HL-60 (cell line): ENCODE results near the gene TRPV4.

ENCODE experiments used
- DNase-seq, 2 experiments: peaks; one replicate each; pipeline ENCODE4 v3.0.0-alpha.2; 2010 to 2020; ENCODE audit warnings: low read depth in 1 of 2, low spot score in 1 of 2
- H3K27ac ChIP-seq: fragments of 250-450 bp; sonication (Bioruptor Pico); replicated peaks from 2 replicates; pipeline ENCODE4 v1.5.1; 2020; ENCODE audit warnings: mild to moderate bottlenecking, moderate library complexity
- H3K27me3 ChIP-seq: fragments of 250-450 bp; sonication (Bioruptor Pico); 2 replicates; pipeline ENCODE4 v1.5.1; 2021; ENCODE audit warnings: mild to moderate bottlenecking, moderate library complexity; ENCODE audit not compliant: insufficient read depth, poor library complexity, severe bottlenecking
- H3K4me3 ChIP-seq: replicated peaks from 2 replicates; pipeline ENCODE4 v1.5.1; 2011; ENCODE audit warnings: mild to moderate bottlenecking, control low read depth, low read length; ENCODE audit not compliant: insufficient read depth
- GABPA ChIP-seq: IDR thresholded peaks from 2 replicates; pipeline ENCODE4 v1.6.1; 2012; ENCODE audit warnings: low read depth
- POLR2AphosphoS5 ChIP-seq: IDR thresholded peaks from 2 replicates; pipeline ENCODE4 v1.6.1; 2012; ENCODE audit warnings: low read depth
- REST ChIP-seq: IDR thresholded peaks from 2 replicates; pipeline ENCODE4 v1.6.1; 2012; ENCODE audit warnings: low read depth; ENCODE audit not compliant: insufficient replicate concordance
- SPI1 ChIP-seq: IDR thresholded peaks from 2 replicates; pipeline ENCODE4 v1.6.1; 2012; ENCODE audit warnings: low read depth, mild to moderate bottlenecking, borderline replicate concordance
- TF ChIP-seq, protein P1 (sequence below): IDR thresholded peaks from one replicate; pipeline ENCODE4 v1.5.1; 2011; ENCODE audit warnings: low read length, control low read depth, inconsistent platforms; ENCODE audit not compliant: insufficient read depth

Gene TRPV4

DNA sequence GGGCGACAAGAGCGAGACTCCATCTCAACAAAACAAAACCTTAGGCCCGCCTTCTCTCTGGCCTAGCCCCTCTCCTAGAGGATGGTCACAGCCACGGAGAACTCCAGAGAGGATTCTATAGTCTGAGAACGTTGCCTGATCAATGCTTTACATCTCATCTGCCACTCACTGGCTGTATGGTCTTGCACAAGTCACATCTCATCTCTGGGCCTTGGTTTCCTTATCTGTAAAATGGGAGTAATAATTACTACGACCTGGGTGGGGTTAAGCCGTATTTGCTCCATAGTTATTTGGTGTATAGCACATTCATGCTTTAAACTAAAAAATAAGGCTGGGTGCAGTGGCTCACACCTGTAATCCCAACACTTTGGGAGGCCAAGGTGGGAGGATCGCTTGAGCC is 8.5 kb downstream of the TRPV4 start:
- TF ChIP-seq, protein P1, sequence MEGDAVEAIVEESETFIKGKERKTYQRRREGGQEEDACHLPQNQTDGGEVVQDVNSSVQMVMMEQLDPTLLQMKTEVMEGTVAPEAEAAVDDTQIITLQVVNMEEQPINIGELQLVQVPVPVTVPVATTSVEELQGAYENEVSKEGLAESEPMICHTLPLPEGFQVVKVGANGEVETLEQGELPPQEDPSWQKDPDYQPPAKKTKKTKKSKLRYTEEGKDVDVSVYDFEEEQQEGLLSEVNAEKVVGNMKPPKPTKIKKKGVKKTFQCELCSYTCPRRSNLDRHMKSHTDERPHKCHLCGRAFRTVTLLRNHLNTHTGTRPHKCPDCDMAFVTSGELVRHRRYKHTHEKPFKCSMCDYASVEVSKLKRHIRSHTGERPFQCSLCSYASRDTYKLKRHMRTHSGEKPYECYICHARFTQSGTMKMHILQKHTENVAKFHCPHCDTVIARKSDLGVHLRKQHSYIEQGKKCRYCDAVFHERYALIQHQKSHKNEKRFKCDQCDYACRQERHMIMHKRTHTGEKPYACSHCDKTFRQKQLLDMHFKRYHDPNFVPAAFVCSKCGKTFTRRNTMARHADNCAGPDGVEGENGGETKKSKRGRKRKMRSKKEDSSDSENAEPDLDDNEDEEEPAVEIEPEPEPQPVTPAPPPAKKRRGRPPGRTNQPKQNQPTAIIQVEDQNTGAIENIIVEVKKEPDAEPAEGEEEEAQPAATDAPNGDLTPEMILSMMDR, result no peak
- TF ChIP-seq GABPA (no peak), REST (no peak), SPI1 (no peak), POLR2AphosphoS5 (no peak)
- no peak for DNase-seq
- Histone ChIP-seq H3K4me3 (no peak overlapping the region), H3K27ac (no peak overlapping the region), H3K27me3 (no peaks in the 10 kb centered on the region)

- Histone ChIP-seq H3K4me3 (no peak overlapping the region), H3K27ac (no peak overlapping the region), H3K27me3 (no peaks in the 10 kb centered on the region)
- DNase-seq, result no peak
- TF ChIP-seq, protein P1, result no peak
- TF ChIP-seq POLR2AphosphoS5 (no peak), GABPA (no peak), REST (no peak), SPI1 (no peak)
Measured at GRCh38 chr12:109822951-109823411, 10.2 kb downstream of the TRPV4 start.

DNA sequence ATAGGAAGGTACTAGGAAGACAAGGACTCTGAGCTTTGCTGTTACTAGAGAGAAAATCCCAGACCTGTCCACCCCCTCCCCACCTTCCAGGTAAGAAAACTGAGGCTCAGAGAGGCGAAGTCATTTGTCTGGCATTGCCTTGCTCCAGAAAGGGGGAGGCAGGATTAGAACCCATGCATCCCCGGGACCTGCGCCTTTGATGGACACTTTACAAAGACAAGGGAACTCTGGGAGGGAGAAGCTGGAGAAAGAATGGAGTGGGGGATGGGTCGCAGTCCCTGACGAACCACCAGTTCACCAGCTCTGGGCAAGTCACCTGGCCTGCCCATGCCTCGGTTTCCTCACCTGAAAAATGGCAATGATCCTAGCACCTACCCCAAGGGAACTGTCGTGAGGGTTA is 10.8 kb downstream of the TRPV4 start:
- Histone ChIP-seq H3K4me3 (no peak overlapping the region), H3K27me3 (no peaks in the 10 kb centered on the region), H3K27ac (no peak overlapping the region)
- TF ChIP-seq, protein P1, result no peak
- TF ChIP-seq GABPA (no peak), REST (no peak), SPI1 (no peak), POLR2AphosphoS5 (no peak)
- DNase-seq, result no peak
